GM19351 (cell line): ENCODE results near the gene ELL.

ENCODE experiments used
- ATAC-seq: cut with Tn5 transposase; IDR thresholded peaks from one replicate; pipeline ENCODE4 v1.9.1; 2021; ENCODE audit warnings: mild to moderate bottlenecking, moderate library complexity; ENCODE audit not compliant: unreplicated experiment

The ELL gene

GRCh38 chr19:18490728-18491127, 31.1 kb downstream of the ELL start:
- ATAC-seq, result no peak

- ATAC-seq, result no peak
These were observed 32.2 kb downstream of the ELL start for GRCh38 chr19:18489627-18490184.

GRCh38 chr19:18488838-18489626, 32.8 kb downstream of the ELL start:
- ATAC-seq, result no peak

GRCh38 chr19:18488403-18488723, 33.5 kb downstream of the ELL start:
- no peak for ATAC-seq

GRCh38 chr19:18487576-18488402, 34.1 kb downstream of the ELL start:
- ATAC-seq, result no peak

- ATAC-seq, result no peak
These were observed 35.1 kb downstream of the ELL start for GRCh38 chr19:18486746-18487145.

GRCh38 chr19:18484992-18485391, 36.9 kb downstream of the ELL start:
- no peak for ATAC-seq

- no peak for ATAC-seq
These were observed 38.6 kb downstream of the ELL start for GRCh38 chr19:18483119-18483890.

- no peak for ATAC-seq
These were observed 40.2 kb downstream of the ELL start for GRCh38 chr19:18481505-18482222.

- ATAC-seq, result no peak
These were observed 41.7 kb downstream of the ELL start for GRCh38 chr19:18480006-18480691.

GRCh38 chr19:18478545-18479311, 43.1 kb downstream of the ELL start:
- peak; percentile 79 for ATAC-seq

GRCh38 chr19:18477974-18478373, 43.9 kb downstream of the ELL start:
- no peak for ATAC-seq

- no peak for ATAC-seq
These were observed 44.7 kb downstream of the ELL start for GRCh38 chr19:18477042-18477779.

GRCh38 chr19:18476507-18477041, 45.3 kb downstream of the ELL start:
- no peak for ATAC-seq

- no peak for ATAC-seq
These were observed 46.0 kb downstream of the ELL start for GRCh38 chr19:18475762-18476331.

GRCh38 chr19:18475004-18475453, 46.8 kb downstream of the ELL start:
- no peak for ATAC-seq

GRCh38 chr19:18474366-18474887, 47.4 kb downstream of the ELL start:
- no peak for ATAC-seq

GRCh38 chr19:18473706-18474087, 48.2 kb downstream of the ELL start:
- no peak for ATAC-seq
